Measurements from ENCODE around the gene COX7A2. TPM values are rescaled to one million over a fixed set of nuclear protein-coding genes. Genes with fewer than 3 reads are reported as not detected.
A peak's percentile ranks its signal among the peaks of the same experiment; 100 is the strongest.

Gene COX7A2
- total RNA-seq, 1 experiment from 2014 or later, result 516 TPM

DNA sequence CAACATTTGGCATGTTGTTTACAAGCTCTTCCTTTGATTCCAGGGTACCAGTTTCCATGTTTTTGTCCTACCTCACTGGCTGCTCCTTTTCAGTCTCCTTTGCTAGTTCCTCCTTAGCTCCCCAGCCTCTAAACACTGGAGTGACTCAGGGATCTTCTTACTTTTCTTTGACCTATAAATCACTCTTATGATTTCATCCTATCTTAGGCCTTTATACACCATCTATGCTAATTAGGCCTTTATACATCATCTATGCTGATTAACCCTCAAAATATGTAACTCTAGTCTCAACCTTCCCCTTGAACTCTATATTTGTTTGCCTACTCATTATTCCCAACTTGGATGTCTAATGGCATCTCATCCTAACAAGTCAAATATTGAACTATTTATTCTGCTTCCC, 31.5 kb upstream of the COX7A2 start:
- H3K23me2 ChIP-seq (ENCODE audit: insufficient read length, low read depth, low read length, poor library complexity, severe bottlenecking), result no peaks in the 10 kb centered on the region
- no peak overlapping the region for H3K4me2 ChIP-seq (ENCODE audit: insufficient read depth, insufficient read length, low read length)
- peaks cover 7% of the 10 kb centered on the region for H3K9me3 ChIP-seq (ENCODE audit: control insufficient read depth, low read depth, low read length)
- peaks cover 34 to 63% (median 49%) of the 10 kb centered on the region in 3 experiments for H3K36me3 Mint-ChIP-seq (ENCODE audit: insufficient read depth in 1 of 3, low read depth in 3 of 3)
- H3T11ph ChIP-seq (ENCODE audit: low read length), result no peak overlapping the region
- H3K79me1 ChIP-seq (ENCODE audit: insufficient read depth, low read depth, low read length, poor library complexity, severe bottlenecking), result peaks cover 9% of the 10 kb centered on the region
- H3K56ac ChIP-seq (ENCODE audit: insufficient read length, low read depth, low read length), result no peak overlapping the region
- H3K27ac ChIP-seq (ENCODE audit: insufficient read length, low read depth, low read length), result no peak overlapping the region
- H4K91ac ChIP-seq (ENCODE audit: insufficient read length, low read depth, low read length), result no peak overlapping the region
- no peak overlapping the region for H4K5ac ChIP-seq (ENCODE audit: insufficient read length, low read depth, low read length)
- H3K14ac ChIP-seq (ENCODE audit: insufficient read depth, low read length), result no peak overlapping the region
- peaks cover 0 to 13% of the 10 kb centered on the region in 2 experiments; a peak in 3 of 5 replicates for H3K9me3 Mint-ChIP-seq
- TF ChIP-seq, protein P1, sequence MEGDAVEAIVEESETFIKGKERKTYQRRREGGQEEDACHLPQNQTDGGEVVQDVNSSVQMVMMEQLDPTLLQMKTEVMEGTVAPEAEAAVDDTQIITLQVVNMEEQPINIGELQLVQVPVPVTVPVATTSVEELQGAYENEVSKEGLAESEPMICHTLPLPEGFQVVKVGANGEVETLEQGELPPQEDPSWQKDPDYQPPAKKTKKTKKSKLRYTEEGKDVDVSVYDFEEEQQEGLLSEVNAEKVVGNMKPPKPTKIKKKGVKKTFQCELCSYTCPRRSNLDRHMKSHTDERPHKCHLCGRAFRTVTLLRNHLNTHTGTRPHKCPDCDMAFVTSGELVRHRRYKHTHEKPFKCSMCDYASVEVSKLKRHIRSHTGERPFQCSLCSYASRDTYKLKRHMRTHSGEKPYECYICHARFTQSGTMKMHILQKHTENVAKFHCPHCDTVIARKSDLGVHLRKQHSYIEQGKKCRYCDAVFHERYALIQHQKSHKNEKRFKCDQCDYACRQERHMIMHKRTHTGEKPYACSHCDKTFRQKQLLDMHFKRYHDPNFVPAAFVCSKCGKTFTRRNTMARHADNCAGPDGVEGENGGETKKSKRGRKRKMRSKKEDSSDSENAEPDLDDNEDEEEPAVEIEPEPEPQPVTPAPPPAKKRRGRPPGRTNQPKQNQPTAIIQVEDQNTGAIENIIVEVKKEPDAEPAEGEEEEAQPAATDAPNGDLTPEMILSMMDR (conservative IDR thresholded peaks at IDR 0.05), result no peak
- H3K23ac ChIP-seq (ENCODE audit: insufficient read length, low read depth, low read length), result no peak overlapping the region
- H3K27ac Mint-ChIP-seq, result peak overlapping the region in 1 of 3 experiments; percentile 37; a peak in 3 of 7 replicates
- no peaks in the 10 kb centered on the region for H4K20me1 ChIP-seq (ENCODE audit: control insufficient read depth, insufficient read depth, insufficient read length)
- H3K4me1 Mint-ChIP-seq, result peaks cover 49 to 53% of the 10 kb centered on the region in 2 experiments
- DNase-seq, result no peak
- no peak overlapping the region for H2BK5ac ChIP-seq (ENCODE audit: insufficient read length, low read length)
- H2BK12ac ChIP-seq (ENCODE audit: insufficient read length, low read depth, low read length), result no peak overlapping the region
- H2BK20ac ChIP-seq (ENCODE audit: low read depth, low read length, poor library complexity, severe bottlenecking), result no peak overlapping the region
- H2AFZ ChIP-seq (ENCODE audit: low read length), result no peak overlapping the region
- no peak overlapping the region for H2BK120ac ChIP-seq (ENCODE audit: low read depth, low read length, poor library complexity, severe bottlenecking)
- peaks cover 18% of the 10 kb centered on the region; the same call in 1 of the 2 replicates for H3K4me1 ChIP-seq (ENCODE audit: insufficient read depth, low read length)
- peak overlapping the region in 1 of 2 experiments; percentile 3; a peak in 1 of 5 replicates for H3K4me3 Mint-ChIP-seq
- no peak overlapping the region for H2AK5ac ChIP-seq (ENCODE audit: insufficient read length, low read length)
- no peak overlapping the region for H3K9ac ChIP-seq (ENCODE audit: extremely low read depth, insufficient read length, low read length)
- H3K4ac ChIP-seq (ENCODE audit: low read depth, low read length), result no peak overlapping the region
- H4K8ac ChIP-seq (replicated peaks; ENCODE audit: insufficient read length, low read depth, low read length), result no peak overlapping the region
- no peaks in the 10 kb centered on the region for H3K27me3 ChIP-seq (ENCODE audit: insufficient read depth, low read length)
- no peaks in the 10 kb centered on the region for H3K27me3 Mint-ChIP-seq (ENCODE audit: low read depth)
- H2BK15ac ChIP-seq (ENCODE audit: low read depth, low read length), result no peak overlapping the region
- peaks cover 35% of the 10 kb centered on the region; the same call in 1 of the 2 replicates for H3K79me2 ChIP-seq (ENCODE audit: insufficient read depth, low read length)
- no peak overlapping the region for H3K18ac ChIP-seq (ENCODE audit: insufficient read length, low read depth, low read length)
